Activated CD4-positive, alpha-beta memory T cell treated with anti-CD3 and anti-CD28 coated beads for 36 hours (primary cell): Measurements from ENCODE around the gene BMP6. TPM values are rescaled to one million over a fixed set of nuclear protein-coding genes. Genes with fewer than 3 reads are reported as not detected.

Experiments
- CTCF ChIA-PET: fragments of 350-600 bp; sonication (Branson Sonifier 250); formaldehyde crosslinking; loops from one replicate; lab custom pipeline; 2021; ENCODE audit warnings: antibody characterized with exemption, inconsistent platforms; lab: Charles Lee
- POLR2A ChIA-PET: fragments of 350-600 bp; sonication (Branson Sonifier 250); formaldehyde crosslinking; loops from one replicate; lab custom pipeline; 2021; ENCODE audit warnings: antibody characterized with exemption; lab: Charles Lee
- DNase-seq: peaks from one replicate; pipeline ENCODE4 v3.0.0-alpha.2; 2020
- H3K27ac Mint-ChIP-seq: one replicate; pipeline ENCODE4 v1.8.0; 2021; ENCODE audit warnings: mixed read lengths
- H3K27me3 Mint-ChIP-seq: one replicate; pipeline ENCODE4 v1.8.0; 2021; ENCODE audit warnings: mixed read lengths
- H3K36me3 Mint-ChIP-seq: one replicate; pipeline ENCODE4 v1.8.0; 2021; ENCODE audit warnings: mixed read lengths
- H3K4me1 Mint-ChIP-seq: one replicate; pipeline ENCODE4 v1.8.0; 2021; ENCODE audit warnings: low read depth, mixed read lengths
- H3K4me3 Mint-ChIP-seq: one replicate; pipeline ENCODE4 v1.8.0; 2021; ENCODE audit warnings: mild to moderate bottlenecking, mixed read lengths
- H3K9me3 Mint-ChIP-seq: one replicate; pipeline ENCODE4 v1.8.0; 2021; ENCODE audit warnings: mixed read lengths
- intact Hi-C: fragments of 100-400 bp; cut with micrococcal nuclease; formaldehyde crosslinking; loops from one replicate; pipeline ENCODE4 v1.15.1; 2023
- total RNA-seq, 2 experiments: library from RNA; stranded (reverse); gene quantifications; one replicate each; pipeline ENCODE4 v1.2.3, GENCODE V29; 2021

The BMP6 gene
- total RNA-seq, result under 1 TPM; 0.40 to 0.46 TPM

DNA sequence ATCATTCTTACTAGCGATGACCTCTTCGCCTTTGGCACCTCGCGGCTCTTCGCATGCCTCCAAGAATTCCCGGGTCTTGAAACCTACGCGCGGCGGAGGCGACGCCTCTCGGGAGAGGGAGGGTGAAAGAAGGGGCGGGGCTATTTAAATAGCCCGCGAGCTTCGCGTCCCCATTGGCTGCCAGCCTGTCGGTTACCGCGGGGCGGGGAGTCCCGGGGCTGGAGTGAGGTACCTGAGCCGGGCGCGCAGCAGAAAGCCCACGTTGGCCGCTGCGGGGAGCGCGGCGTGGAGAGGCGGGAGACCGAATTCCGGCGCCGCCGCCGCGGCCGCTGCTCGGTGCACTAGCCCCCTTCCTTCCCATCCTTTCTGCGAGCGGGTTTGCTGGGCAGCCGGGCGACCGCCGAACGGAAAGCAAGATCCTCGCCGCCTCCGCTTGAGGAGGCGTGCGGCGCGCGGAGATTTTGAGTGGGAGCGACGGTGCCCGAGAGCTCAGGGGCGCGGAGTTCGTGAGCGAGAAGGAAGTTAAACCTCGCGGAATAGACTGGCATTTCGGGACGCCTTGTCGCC is at the start of gene BMP6:
BMP6 (plus strand) TSS at position 251 of the 567 bp plus-strand sequence. CDS start 857 bp downstream, outside the sequence.
- peak; percentile 75 for DNase-seq
- Mint-ChIP-seq H3K4me3 (peak within 1 kb of the TSS; percentile 66), H3K27me3 (peaks cover 73% of the 10 kb centered on the region), H3K4me1 (peaks cover 14% of the 10 kb centered on the region), H3K9me3 (no peaks in the 10 kb centered on the region), H3K27ac (no peak within 1 kb of the TSS), H3K36me3 (no peaks in the 10 kb centered on the region)
- CTCF ChIA-PET, result interaction anchor here (1.1 to 5.7 kb wide), 3 partner anchors 333 to 493 kb away, joined by 3 to 48 read pairs (median 8); no protein-coding TSS in a partner anchor
- POLR2A ChIA-PET, result no interaction called here
- intact Hi-C loops, result loop anchor here (2.0 to 5.0 kb wide), 2 partner anchors 186 to 339 kb away; partner anchors contain the start of genes BLOC1S5 and TXNDC5

DNA sequence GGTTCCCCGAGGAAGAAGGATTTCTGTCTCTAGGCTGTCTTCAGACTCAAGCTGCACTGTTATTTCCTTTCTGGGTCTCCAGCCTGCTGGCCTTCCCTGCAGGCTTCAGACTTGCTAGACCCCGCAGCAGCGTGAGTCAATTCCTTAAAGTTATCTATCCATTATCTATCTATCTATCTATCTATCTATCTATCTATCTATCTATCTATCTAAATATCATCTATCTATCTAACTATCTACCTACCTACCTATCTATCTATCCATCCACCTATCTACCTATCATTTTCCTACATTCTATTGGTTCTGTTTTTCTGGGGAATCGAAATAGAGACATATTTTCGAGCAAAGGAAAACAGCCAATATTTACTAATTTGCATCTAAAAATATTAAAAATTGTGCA is 48.7 kb upstream of the BMP6 start:
- ChIA-PET CTCF (no interaction called here), POLR2A (no interaction called here)
- peaks cover 24% of the 10 kb centered on the region for H3K27me3 Mint-ChIP-seq
- H3K9me3 Mint-ChIP-seq, result no peaks in the 10 kb centered on the region
- intact Hi-C loops, result no loop called here
- no peak overlapping the region for H3K4me3 Mint-ChIP-seq
- H3K27ac Mint-ChIP-seq, result no peak overlapping the region
- no peaks in the 10 kb centered on the region for H3K4me1 Mint-ChIP-seq
- DNase-seq, result no peak
- H3K36me3 Mint-ChIP-seq, result no peaks in the 10 kb centered on the region

DNA sequence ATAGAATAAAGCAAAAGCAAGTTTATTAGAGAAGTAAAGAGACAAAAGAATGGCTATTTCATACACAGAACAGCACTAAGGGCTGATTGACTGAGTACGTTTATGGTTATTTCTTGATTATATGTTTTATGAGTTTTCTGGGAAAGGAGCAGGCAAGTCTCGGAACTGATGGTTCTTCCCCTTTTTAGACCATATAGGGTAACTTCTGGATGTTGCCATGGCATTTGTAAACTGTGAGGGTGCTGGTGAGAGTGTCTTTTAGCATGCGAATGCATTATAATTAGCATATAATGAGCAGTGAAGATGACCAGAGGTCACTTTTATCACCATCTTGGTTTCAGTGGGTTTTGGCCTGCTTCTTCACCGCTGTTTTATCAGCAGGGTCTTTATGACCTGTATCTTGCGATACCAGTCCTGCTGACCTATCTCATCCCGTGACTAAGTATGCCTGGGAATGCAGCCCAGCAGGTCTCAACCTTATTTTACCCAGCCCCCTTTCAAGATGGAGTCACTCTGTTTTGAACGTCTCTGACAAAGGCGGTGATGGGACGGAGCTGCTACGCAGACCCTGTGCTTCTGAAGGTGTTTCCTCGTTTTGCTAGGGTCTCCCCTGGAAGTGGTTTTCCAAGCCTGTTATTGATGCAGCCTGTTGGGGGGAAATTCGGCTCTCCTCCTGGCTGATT is 45.4 kb upstream of the BMP6 start:
- Mint-ChIP-seq H3K27ac (no peak overlapping the region), H3K27me3 (peaks cover 24% of the 10 kb centered on the region), H3K36me3 (no peaks in the 10 kb centered on the region), H3K9me3 (no peaks in the 10 kb centered on the region), H3K4me1 (no peaks in the 10 kb centered on the region), H3K4me3 (no peak overlapping the region)
- CTCF ChIA-PET, result no interaction called here
- POLR2A ChIA-PET, result no interaction called here
- no peak for DNase-seq
- intact Hi-C loops, result no loop called here

DNA sequence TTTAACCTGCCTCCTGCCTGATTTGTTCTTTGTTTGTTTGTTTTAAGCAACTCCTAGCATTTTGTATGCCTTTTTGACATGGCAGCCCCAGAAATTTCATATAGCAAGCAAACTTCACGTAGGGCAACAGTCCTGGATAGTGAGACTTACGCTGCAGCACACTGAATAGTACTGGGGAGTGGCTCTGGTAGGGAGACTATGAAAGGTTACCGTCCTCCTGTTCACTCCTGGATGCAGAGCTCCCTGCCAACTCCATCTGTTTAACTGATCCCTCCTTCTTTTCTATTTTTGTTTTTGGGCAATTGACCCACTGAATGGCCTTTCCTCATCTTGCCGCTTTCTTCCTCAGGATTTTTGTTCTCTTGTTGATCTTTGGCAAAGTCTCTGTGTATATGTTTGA is 44.5 kb upstream of the BMP6 start:
- ChIA-PET POLR2A (no interaction called here), CTCF (no interaction called here)
- Mint-ChIP-seq H3K9me3 (no peaks in the 10 kb centered on the region), H3K36me3 (no peaks in the 10 kb centered on the region), H3K4me3 (no peak overlapping the region), H3K27ac (no peak overlapping the region), H3K4me1 (no peaks in the 10 kb centered on the region), H3K27me3 (peaks cover 24% of the 10 kb centered on the region)
- intact Hi-C loops, result no loop called here
- no peak for DNase-seq

DNA sequence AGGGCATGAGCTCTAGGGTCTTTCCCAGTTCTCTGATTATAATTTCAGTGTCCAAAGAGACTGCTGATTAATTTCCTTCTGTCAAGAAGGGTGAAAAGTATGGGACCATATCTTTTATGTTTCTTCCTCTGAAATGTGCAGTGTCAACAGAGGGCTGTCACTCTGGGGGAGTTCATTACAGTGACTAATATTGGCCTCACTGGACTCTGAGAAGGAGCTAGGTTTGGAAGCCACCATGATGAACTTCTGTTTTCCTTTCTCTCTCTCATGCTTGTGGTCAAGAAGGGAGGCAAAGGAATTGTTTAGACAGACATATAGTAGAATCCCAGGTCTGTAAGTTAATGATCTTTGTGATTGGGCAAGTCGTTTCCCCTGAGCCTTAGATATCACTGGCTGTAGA is 41.8 kb upstream of the BMP6 start:
- no peak for DNase-seq
- no peaks in the 10 kb centered on the region for H3K4me1 Mint-ChIP-seq
- ChIA-PET CTCF (no interaction called here), POLR2A (no interaction called here)
- H3K36me3 Mint-ChIP-seq, result no peaks in the 10 kb centered on the region
- H3K27ac Mint-ChIP-seq, result no peak overlapping the region
- intact Hi-C loops, result no loop called here
- H3K27me3 Mint-ChIP-seq, result peaks cover 23% of the 10 kb centered on the region
- H3K4me3 Mint-ChIP-seq, result no peak overlapping the region
- H3K9me3 Mint-ChIP-seq, result no peaks in the 10 kb centered on the region

DNA sequence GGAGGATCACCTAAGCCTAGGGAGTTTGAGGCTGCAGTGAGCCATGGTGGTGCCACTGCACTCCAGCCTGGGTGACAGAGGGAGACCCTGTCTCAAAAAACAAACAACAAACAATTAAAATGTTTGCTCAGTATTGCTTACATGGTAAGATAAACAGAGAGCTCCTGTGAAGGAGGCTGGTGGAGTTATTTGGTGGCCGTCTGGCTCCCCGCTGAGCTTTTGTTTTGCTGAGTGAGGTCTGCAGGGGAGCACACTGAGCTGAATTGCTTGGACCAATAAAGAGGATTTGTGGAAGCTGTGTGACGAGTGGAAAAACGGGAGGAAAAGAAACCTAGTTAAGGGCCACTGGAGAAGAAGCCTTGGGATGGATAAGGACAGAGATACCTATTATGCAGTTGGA is 41.1 kb upstream of the BMP6 start:
- no peak overlapping the region for H3K4me3 Mint-ChIP-seq
- H3K36me3 Mint-ChIP-seq, result no peaks in the 10 kb centered on the region
- H3K27ac Mint-ChIP-seq, result no peak overlapping the region
- intact Hi-C loops, result no loop called here
- H3K27me3 Mint-ChIP-seq, result peaks cover 24% of the 10 kb centered on the region
- POLR2A ChIA-PET, result no interaction called here
- no peaks in the 10 kb centered on the region for H3K4me1 Mint-ChIP-seq
- CTCF ChIA-PET, result no interaction called here
- H3K9me3 Mint-ChIP-seq, result no peaks in the 10 kb centered on the region
- DNase-seq, result no peak

DNA sequence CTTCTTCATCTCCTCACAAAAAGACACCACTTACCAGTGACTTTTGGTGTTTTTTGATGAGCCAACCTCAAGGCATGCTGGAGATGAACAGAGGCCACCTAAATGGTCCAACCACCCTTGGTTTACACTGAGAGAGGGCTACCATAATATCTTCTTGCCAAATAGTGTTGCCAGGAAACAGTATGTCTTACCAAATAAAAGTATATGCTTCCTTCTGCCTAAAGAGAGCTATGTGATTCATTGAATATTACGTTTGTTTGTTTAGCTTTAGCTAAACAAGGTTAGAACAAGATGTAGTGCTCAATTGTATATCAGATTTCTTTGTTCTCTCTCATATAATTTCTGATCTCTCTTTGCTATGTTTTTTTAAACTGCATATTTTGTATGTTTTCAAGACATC is 40.6 kb upstream of the BMP6 start:
- POLR2A ChIA-PET, result no interaction called here

DNA sequence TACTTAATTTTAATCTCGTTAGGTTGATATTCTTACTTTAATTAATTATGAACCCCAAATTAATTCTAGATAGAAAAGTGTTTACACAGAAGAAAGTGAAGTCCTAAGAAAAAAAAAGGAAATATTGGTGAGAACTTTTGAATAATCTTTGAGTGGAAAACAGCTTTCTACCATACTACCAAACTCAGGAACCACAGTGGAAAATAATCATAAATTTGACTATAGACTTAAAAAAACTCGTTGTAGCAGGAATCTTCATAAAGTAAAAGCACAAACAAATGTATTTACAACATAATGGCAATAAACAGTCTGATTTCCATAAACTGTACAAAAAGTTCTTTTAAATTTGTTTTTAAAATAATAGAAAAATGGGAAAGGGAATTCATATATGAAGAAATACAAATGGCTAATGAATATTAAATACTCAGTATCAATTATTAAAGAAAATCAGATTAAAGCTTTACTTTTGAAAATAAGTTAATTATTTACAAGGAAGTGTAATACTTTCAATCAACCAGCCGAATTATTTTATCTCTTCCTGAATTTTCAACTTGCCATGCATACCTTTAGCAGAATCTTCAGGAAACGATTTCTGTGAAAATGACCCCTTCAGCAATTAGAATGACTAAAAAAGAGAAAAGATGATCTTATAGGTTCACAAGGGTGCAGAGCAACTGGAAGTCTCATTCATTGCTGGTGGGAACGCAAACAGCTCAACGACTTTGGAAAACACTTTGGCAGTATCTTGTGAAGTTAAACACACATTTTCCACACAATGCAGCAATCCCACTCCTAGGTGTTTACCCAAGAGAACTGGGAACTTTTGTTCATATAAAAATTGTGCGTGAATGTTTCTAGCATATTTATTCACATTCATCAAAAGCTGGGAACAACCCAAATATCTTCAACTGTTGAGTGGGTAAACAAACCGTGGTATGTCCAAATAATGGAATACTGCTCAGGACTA is 38.5 kb upstream of the BMP6 start:
- ChIA-PET CTCF (interaction anchor here (0.6 kb wide), 1 partner anchor 534 kb away, joined by 3 read pairs; no protein-coding TSS in a partner anchor), POLR2A (no interaction called here)
- Mint-ChIP-seq H3K36me3 (no peaks in the 10 kb centered on the region), H3K4me1 (no peaks in the 10 kb centered on the region), H3K9me3 (no peaks in the 10 kb centered on the region), H3K27ac (no peak overlapping the region), H3K4me3 (no peak overlapping the region), H3K27me3 (peaks cover 22% of the 10 kb centered on the region)
- intact Hi-C loops, result no loop called here
- no peak for DNase-seq

More for the DNA sequence above, 40.6 kb upstream of the BMP6 start:
- CTCF ChIA-PET, result no interaction called here
- peaks cover 22% of the 10 kb centered on the region for H3K27me3 Mint-ChIP-seq
- H3K4me3 Mint-ChIP-seq, result no peak overlapping the region
- DNase-seq, result no peak
- no peaks in the 10 kb centered on the region for H3K9me3 Mint-ChIP-seq
- no peaks in the 10 kb centered on the region for H3K4me1 Mint-ChIP-seq
- H3K27ac Mint-ChIP-seq, result no peak overlapping the region
- H3K36me3 Mint-ChIP-seq, result no peaks in the 10 kb centered on the region
- intact Hi-C loops, result no loop called here

DNA sequence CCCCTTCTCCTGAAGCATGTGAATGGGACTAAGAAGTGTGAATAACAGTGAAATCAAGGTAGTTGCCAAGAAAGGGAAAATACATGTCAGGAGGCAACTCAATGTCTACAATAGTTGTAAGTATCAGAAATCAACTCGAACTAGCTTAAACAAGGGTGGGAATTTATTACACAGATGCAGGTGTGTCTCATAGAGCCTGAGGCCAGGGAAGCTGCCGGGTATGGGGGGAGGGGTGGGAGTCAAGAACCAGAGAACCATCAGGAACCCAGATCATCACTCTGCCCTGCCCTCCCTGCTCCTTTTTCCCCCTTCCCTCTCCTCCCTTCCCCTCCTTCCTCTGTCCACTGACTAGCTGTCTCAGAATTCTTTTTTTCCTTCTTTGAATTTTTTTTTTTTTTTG is 34.9 kb upstream of the BMP6 start:
- Mint-ChIP-seq H3K36me3 (no peaks in the 10 kb centered on the region), H3K4me3 (no peak overlapping the region), H3K4me1 (no peaks in the 10 kb centered on the region), H3K27ac (no peak overlapping the region), H3K9me3 (no peaks in the 10 kb centered on the region), H3K27me3 (peaks cover 11% of the 10 kb centered on the region)
- no peak for DNase-seq
- POLR2A ChIA-PET, result no interaction called here
- CTCF ChIA-PET, result no interaction called here
- intact Hi-C loops, result no loop called here

DNA sequence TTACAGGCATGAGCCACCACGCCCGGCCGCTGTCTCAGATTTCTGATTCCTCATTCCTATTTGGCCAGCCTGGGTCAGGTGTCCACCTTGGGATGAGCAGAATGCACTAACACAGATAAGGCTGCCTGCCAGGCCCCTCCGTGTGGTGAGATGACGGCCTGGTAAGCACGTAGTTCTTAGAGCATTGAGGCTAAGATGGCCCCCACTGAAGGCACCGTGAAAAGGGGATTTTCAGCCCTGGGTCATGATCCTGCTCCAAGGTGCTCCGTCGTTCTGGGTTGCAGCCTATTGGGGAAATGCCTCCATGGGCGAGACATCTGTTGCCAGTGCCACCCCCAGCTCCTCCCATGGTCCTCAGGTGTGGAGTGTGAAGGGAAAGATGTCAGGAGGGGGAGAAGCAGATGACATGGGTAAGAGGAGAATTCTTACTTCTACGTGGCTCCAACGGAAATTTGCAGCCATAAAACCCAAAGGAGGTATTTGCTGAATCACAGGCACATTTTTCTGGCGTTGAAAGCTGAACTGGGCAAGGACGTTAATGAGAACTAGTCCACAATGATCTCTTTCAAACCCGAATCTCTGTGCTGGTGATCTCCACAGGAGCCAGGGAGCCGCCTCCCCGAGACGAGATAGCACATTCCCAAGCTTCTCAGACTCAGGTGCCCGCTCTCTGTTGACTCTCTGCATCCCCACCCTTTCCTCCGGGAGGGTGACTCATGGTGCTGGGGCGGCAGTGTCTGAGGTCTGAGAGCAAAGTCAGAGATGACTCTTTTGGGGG is 34.0 kb upstream of the BMP6 start:
- ChIA-PET CTCF (no interaction called here), POLR2A (no interaction called here)
- H3K4me3 Mint-ChIP-seq, result no peak overlapping the region
- H3K27me3 Mint-ChIP-seq, result peaks cover 14% of the 10 kb centered on the region
- DNase-seq, result peak; percentile 12
- intact Hi-C loops, result no loop called here
- H3K27ac Mint-ChIP-seq, result no peak overlapping the region
- no peaks in the 10 kb centered on the region for H3K9me3 Mint-ChIP-seq
- no peaks in the 10 kb centered on the region for H3K36me3 Mint-ChIP-seq
- no peaks in the 10 kb centered on the region for H3K4me1 Mint-ChIP-seq

DNA sequence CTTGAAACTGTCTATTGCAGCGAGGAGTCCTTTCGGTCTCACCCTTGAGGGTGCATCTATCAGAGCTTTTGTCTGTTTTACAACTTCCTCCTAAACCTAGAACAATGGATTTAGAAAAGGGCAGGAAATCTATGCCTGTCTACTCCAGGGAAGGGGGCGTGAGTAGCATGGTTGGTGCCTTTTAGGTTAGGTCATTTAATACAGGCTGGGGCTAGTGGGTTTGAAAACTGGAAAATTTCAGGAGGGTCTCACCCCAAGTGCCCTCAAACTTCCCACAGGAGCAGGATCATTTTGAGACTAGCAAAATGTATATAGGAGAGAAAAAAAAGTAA is 33.5 kb upstream of the BMP6 start:
- no peaks in the 10 kb centered on the region for H3K9me3 Mint-ChIP-seq
- H3K27ac Mint-ChIP-seq, result no peak overlapping the region
- ChIA-PET CTCF (no interaction called here), POLR2A (no interaction called here)
- intact Hi-C loops, result no loop called here
- DNase-seq, result no peak
- peaks cover 3% of the 10 kb centered on the region for H3K4me1 Mint-ChIP-seq
- no peaks in the 10 kb centered on the region for H3K36me3 Mint-ChIP-seq
- no peak overlapping the region for H3K4me3 Mint-ChIP-seq
- H3K27me3 Mint-ChIP-seq, result peaks cover 15% of the 10 kb centered on the region

DNA sequence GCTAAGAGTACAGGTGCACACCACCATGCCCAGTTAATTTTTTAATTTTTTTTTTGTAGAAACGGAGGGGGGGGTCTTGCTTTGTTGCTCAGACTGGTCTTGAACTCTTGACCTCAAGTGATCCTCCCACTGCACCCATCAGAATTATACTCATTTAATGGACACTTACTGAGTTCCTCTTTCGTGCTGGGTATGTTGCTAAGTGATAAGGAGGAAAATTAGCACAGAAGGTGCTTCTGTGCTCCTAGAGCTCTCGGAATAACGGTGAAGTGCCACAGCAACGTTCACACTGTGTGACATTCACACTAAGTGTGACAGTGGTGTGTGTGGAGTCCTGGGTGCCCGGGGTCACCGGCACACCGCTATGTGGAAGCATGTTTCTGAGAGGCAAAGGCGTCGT is 32.1 kb upstream of the BMP6 start:
- H3K4me3 Mint-ChIP-seq, result no peak overlapping the region
- H3K4me1 Mint-ChIP-seq, result peaks cover 6% of the 10 kb centered on the region
- ChIA-PET CTCF (no interaction called here), POLR2A (no interaction called here)
- no peaks in the 10 kb centered on the region for H3K9me3 Mint-ChIP-seq
- DNase-seq, result no peak
- H3K27me3 Mint-ChIP-seq, result peaks cover 15% of the 10 kb centered on the region
- no peaks in the 10 kb centered on the region for H3K36me3 Mint-ChIP-seq
- no peak overlapping the region for H3K27ac Mint-ChIP-seq
- intact Hi-C loops, result no loop called here
